Osteocyte (in vitro differentiated cells): Measurements from ENCODE around the gene RBAK. TPM values are rescaled to one million over a fixed set of nuclear protein-coding genes. Genes with fewer than 3 reads are reported as not detected.
"Not testable (repeated sequence)": the region's sequence is repeated elsewhere in the genome, so short reads cannot be mapped to it uniquely, and the experiment has no call there.

Experiments used
- DNase-seq: peaks from one replicate; pipeline ENCODE4 v3.0.0; 2021; ENCODE audit warnings: mixed read lengths; ENCODE audit not compliant: unreplicated experiment; ENCODE audit errors: extremely low spot score
- H3K27ac Mint-ChIP-seq: one replicate; pipeline ENCODE4 v1.8.0; 2021; ENCODE audit warnings: mild to moderate bottlenecking, mixed read lengths; ENCODE audit not compliant: unreplicated experiment
- H3K27me3 Mint-ChIP-seq: one replicate; pipeline ENCODE4 v1.8.0; 2021; ENCODE audit warnings: mixed read lengths; ENCODE audit not compliant: unreplicated experiment
- H3K36me3 Mint-ChIP-seq: one replicate; pipeline ENCODE4 v1.8.0; 2021; ENCODE audit warnings: mixed read lengths; ENCODE audit not compliant: unreplicated experiment
- H3K4me1 Mint-ChIP-seq: one replicate; pipeline ENCODE4 v1.8.0; 2021; ENCODE audit warnings: mixed read lengths; ENCODE audit not compliant: unreplicated experiment
- H3K4me3 Mint-ChIP-seq: one replicate; pipeline ENCODE4 v1.8.0; 2021; ENCODE audit warnings: mild to moderate bottlenecking, moderate library complexity, mixed read lengths; ENCODE audit not compliant: unreplicated experiment
- H3K9me3 Mint-ChIP-seq: one replicate; pipeline ENCODE4 v1.8.0; 2021; ENCODE audit warnings: mixed read lengths; ENCODE audit not compliant: unreplicated experiment
- total RNA-seq: library from RNA; stranded (reverse); gene quantifications from 2 replicates; pipeline ENCODE4 v1.2.1, GENCODE V29; 2021
- TF ChIP-seq, protein P1 (sequence below): fragments of 200-600 bp; sonication (generic); IDR thresholded peaks from 2 replicates; pipeline ENCODE4 v1.5.0; 2021; ENCODE audit warnings: antibody characterized with exemption, mild to moderate bottlenecking, moderate library complexity

The RBAK gene
- total RNA-seq, 1 donor from 2014 or later, result 13.0 TPM

DNA sequence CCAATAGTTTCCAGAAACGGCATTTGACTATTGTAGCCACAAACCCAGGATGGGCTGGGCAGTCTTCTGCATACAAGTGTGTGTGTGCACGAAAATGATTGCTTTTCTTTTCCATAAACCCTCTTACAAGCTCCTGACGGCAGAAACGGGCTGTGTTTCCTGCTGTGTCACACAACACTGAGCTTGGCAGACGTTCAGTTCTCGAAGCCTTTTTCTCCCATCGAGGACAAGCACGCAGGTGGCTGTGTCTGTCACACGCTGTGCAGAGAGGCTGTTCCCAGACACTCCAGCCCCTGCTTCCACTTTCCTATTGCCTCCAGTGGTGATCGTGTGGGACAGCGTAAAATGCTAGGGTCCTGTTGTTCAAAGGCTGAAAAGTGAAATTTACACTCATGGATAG lies 32.1 kb downstream of the RBAK start:
- Mint-ChIP-seq H3K27me3 (peaks cover 2% of the 10 kb centered on the region), H3K4me1 (no peaks in the 10 kb centered on the region), H3K4me3 (no peak overlapping the region), H3K27ac (no peak overlapping the region), H3K36me3 (no peaks in the 10 kb centered on the region), H3K9me3 (no peaks in the 10 kb centered on the region)
- TF ChIP-seq, protein P1, sequence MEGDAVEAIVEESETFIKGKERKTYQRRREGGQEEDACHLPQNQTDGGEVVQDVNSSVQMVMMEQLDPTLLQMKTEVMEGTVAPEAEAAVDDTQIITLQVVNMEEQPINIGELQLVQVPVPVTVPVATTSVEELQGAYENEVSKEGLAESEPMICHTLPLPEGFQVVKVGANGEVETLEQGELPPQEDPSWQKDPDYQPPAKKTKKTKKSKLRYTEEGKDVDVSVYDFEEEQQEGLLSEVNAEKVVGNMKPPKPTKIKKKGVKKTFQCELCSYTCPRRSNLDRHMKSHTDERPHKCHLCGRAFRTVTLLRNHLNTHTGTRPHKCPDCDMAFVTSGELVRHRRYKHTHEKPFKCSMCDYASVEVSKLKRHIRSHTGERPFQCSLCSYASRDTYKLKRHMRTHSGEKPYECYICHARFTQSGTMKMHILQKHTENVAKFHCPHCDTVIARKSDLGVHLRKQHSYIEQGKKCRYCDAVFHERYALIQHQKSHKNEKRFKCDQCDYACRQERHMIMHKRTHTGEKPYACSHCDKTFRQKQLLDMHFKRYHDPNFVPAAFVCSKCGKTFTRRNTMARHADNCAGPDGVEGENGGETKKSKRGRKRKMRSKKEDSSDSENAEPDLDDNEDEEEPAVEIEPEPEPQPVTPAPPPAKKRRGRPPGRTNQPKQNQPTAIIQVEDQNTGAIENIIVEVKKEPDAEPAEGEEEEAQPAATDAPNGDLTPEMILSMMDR, result no peak
- DNase-seq, result no peak

DNA sequence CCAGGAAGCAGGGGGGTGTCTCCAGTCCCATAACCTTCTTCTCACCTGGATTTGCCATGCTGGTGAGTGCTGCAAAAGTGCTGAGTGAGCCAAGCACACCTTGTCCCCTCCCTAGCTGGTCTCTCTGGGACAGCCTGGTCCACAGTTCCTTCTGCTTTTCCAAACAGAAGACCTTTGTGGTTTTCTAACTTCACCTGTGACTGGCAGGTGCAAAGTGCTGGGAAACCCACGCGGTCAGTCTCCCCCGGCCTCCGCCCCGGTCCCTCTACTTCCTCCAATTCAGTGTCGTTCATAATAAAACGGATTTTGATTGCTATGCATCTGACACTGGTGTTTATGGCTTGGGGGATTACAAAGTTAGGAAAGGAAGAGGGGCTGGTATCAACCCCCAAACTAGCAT lies 37.1 kb downstream of the RBAK start:
- Mint-ChIP-seq H3K36me3 (no peaks in the 10 kb centered on the region), H3K4me3 (no peak overlapping the region), H3K27me3 (peaks cover 14% of the 10 kb centered on the region)

DNA sequence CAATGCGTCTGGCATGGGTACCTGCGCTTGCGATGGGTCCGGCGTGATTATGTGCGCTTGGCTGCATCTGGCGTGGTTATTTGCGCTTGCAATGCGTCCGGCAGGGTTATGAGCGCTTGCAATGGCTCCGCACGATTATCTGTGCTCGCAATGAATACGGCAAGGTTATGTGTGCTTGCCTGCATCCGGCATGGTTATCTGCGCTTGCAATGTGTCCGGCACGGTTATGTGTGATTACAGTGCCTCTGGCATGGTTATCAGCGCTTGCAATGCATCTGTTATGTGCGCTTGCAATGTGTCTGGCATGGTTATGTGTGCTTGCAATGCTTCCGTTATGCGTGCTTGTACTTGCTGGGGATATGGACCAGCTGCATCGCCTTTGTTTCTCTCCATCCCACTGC lies 37.7 kb downstream of the RBAK start:
- TF ChIP-seq, protein P1, result no peak
- H3K36me3 Mint-ChIP-seq, result no peaks in the 10 kb centered on the region
- peaks cover 3% of the 10 kb centered on the region for H3K4me1 Mint-ChIP-seq
- no peak overlapping the region for H3K27ac Mint-ChIP-seq
- DNase-seq, result peak; percentile 66
- H3K27me3 Mint-ChIP-seq, result peaks cover 14% of the 10 kb centered on the region
- no peak overlapping the region for H3K4me3 Mint-ChIP-seq
- no peaks in the 10 kb centered on the region for H3K9me3 Mint-ChIP-seq

More for the DNA sequence above, 37.1 kb downstream of the RBAK start:
- Mint-ChIP-seq H3K9me3 (no peaks in the 10 kb centered on the region), H3K4me1 (peaks cover 3% of the 10 kb centered on the region), H3K27ac (no peak overlapping the region)
- peak; percentile 78 for DNase-seq
- TF ChIP-seq, protein P1, result no peak

DNA sequence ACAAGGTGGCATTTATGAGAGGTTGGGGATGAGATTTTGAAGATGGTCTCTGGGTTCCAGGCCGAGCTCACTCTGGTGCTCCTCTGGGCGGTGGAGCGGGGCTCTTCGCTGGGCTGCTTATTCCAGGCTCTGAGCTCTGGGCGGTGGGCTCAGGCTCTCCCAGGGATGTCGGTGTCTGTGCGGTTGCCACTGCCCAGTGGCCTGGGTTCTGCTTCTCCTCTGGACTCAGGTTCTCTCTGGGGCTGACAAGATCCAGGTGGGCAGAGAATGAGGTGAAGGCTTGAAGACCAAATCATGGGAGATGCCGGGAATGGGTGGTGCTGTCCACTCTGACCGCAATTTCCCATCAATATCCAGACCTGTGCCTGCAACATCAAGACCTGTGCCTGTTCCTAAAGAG lies 40.6 kb downstream of the RBAK start:
- TF ChIP-seq, protein P1, result no peak
- Mint-ChIP-seq H3K4me1 (peaks cover 3% of the 10 kb centered on the region), H3K9me3 (no peaks in the 10 kb centered on the region), H3K4me3 (no peak overlapping the region), H3K27ac (no peak overlapping the region), H3K27me3 (peaks cover 16% of the 10 kb centered on the region), H3K36me3 (no peaks in the 10 kb centered on the region)
- DNase-seq, result no peak

DNA sequence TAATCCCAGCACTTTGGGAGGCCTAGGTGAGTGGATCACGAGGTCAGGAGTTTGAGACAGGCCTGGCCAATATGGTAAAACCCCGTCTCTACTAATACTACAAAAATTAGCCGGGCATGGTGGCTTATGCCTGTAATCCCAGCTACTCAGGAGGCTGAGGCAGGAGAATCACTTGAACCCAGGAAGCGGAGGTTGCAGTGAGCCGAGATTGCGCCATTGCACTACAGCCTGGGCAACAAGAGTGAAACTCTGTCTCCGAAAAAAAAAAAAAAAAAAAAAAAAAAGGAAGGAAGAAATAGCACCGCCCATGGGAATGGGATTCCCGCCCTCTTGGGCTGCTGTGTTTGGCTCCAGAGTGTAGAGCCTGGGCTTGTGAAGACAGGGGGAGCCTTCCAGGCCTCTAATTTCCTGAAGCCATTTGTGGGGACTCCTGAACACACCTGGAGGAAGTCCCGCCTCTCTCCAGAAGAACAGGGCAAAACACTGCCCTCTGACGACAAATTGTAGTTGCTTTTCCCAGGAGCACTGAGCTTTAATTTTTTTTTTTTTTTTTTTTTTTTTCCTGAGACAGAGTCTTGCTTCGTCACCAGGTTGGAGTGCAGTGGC lies 42.7 kb downstream of the RBAK start:
- not testable (repeated sequence) for H3K27ac Mint-ChIP-seq, H3K9me3 Mint-ChIP-seq, H3K4me1 Mint-ChIP-seq, H3K4me3 Mint-ChIP-seq, DNase-seq, H3K36me3 Mint-ChIP-seq
- H3K27me3 Mint-ChIP-seq, result peaks cover 16% of the 10 kb centered on the region
